GM19351 (cell line): ENCODE results near the gene NOXA1.

ENCODE experiments used
- ATAC-seq: cut with Tn5 transposase; IDR thresholded peaks from one replicate; pipeline ENCODE4 v1.9.1; 2021; ENCODE audit warnings: mild to moderate bottlenecking, moderate library complexity; ENCODE audit not compliant: unreplicated experiment

Gene NOXA1

GRCh38 chr9:137452761-137453642 is 29.8 kb downstream of the NOXA1 start:
- no peak for ATAC-seq

- ATAC-seq: peak; percentile 66
These were observed 30.5 kb downstream of the NOXA1 start for GRCh38 chr9:137453643-137454081.

- peak; percentile 39 for ATAC-seq
These were observed 31.0 kb downstream of the NOXA1 start for GRCh38 chr9:137454145-137454596.

GRCh38 chr9:137454597-137455358 is 31.6 kb downstream of the NOXA1 start:
- ATAC-seq: no peak

- no peak for ATAC-seq
These were observed 32.3 kb downstream of the NOXA1 start for GRCh38 chr9:137455359-137455991.

- no peak for ATAC-seq
These were observed 33.1 kb downstream of the NOXA1 start for GRCh38 chr9:137456061-137456863.

GRCh38 chr9:137456864-137457405 is 33.7 kb downstream of the NOXA1 start:
- ATAC-seq: no peak

GRCh38 chr9:137457406-137458193 is 34.4 kb downstream of the NOXA1 start:
- no peak for ATAC-seq

GRCh38 chr9:137458194-137459151 is 35.3 kb downstream of the NOXA1 start:
- peak; percentile 14 for ATAC-seq

GRCh38 chr9:137459152-137459600 is 36.0 kb downstream of the NOXA1 start, which contains the start of gene NSMF:
NSMF (minus strand) TSS chr9:137459334; CDS start chr9:137459102, 232 bp downstream.
- ATAC-seq: peak; percentile 63

- no peak for ATAC-seq
These were observed 36.6 kb downstream of the NOXA1 start for GRCh38 chr9:137459601-137460362.

GRCh38 chr9:137460363-137461315 is 37.4 kb downstream of the NOXA1 start:
- ATAC-seq: no peak

GRCh38 chr9:137461316-137461662 is 38.1 kb downstream of the NOXA1 start:
- ATAC-seq: no peak

GRCh38 chr9:137461663-137462395 is 38.6 kb downstream of the NOXA1 start:
- peak; percentile 58 for ATAC-seq

GRCh38 chr9:137462396-137462985 is 39.3 kb downstream of the NOXA1 start:
- no peak for ATAC-seq
